ENCODE results near the gene CNTNAP4.

CNTNAP4 gene

GRCh38 chr16:76390476-76390875 lies 113.3 kb downstream of the CNTNAP4 start:
- in situ Hi-C loops (cut with HindIII; ENCODE audit: low sequenced_read_pairs): no loop called here
- H3K4me3 ChIP-seq (ENCODE audit: low read depth, low read length): no peak overlapping the region
- no peak for TF ChIP-seq CTCF (IDR thresholded peaks at IDR 0.05; ENCODE audit: low read depth, low read length, missing control alignments)
- DNase-seq (ENCODE audit: low read depth): no peak

GRCh38 chr16:76396977-76397376 lies 119.8 kb downstream of the CNTNAP4 start:
- H3K4me3 ChIP-seq (ENCODE audit: low read depth, low read length): no peak overlapping the region
- in situ Hi-C loops (cut with HindIII; ENCODE audit: low sequenced_read_pairs): no loop called here
- DNase-seq (ENCODE audit: low read depth): no peak
- TF ChIP-seq CTCF (IDR thresholded peaks at IDR 0.05; ENCODE audit: low read depth, low read length, missing control alignments): no peak

GRCh38 chr16:76409706-76410105 lies 132.5 kb downstream of the CNTNAP4 start:
- H3K4me3 ChIP-seq (ENCODE audit: low read depth, low read length): no peak overlapping the region
- no peak for TF ChIP-seq CTCF (IDR thresholded peaks at IDR 0.05; ENCODE audit: low read depth, low read length, missing control alignments)
- no peak for DNase-seq (ENCODE audit: low read depth)
- in situ Hi-C loops (cut with HindIII; ENCODE audit: low sequenced_read_pairs): no loop called here

GRCh38 chr16:76421571-76421970 lies 144.4 kb downstream of the CNTNAP4 start:
- DNase-seq (ENCODE audit: low read depth): no peak
- H3K4me3 ChIP-seq (ENCODE audit: low read depth, low read length): no peak overlapping the region
- TF ChIP-seq CTCF (IDR thresholded peaks at IDR 0.05; ENCODE audit: low read depth, low read length, missing control alignments): no peak
- in situ Hi-C loops (cut with HindIII; ENCODE audit: low sequenced_read_pairs): no loop called here

GRCh38 chr16:76428858-76429257 lies 151.7 kb downstream of the CNTNAP4 start:
- in situ Hi-C loops (cut with HindIII; ENCODE audit: low sequenced_read_pairs): no loop called here
- no peak for TF ChIP-seq CTCF (IDR thresholded peaks at IDR 0.05; ENCODE audit: low read depth, low read length, missing control alignments)

GRCh38 chr16:76441391-76441790 lies 164.2 kb downstream of the CNTNAP4 start:
- in situ Hi-C loops (cut with HindIII; ENCODE audit: low sequenced_read_pairs): no loop called here
- TF ChIP-seq CTCF (IDR thresholded peaks at IDR 0.05; ENCODE audit: low read depth, low read length, missing control alignments): no peak
- no peak overlapping the region for H3K4me3 ChIP-seq (ENCODE audit: low read depth, low read length)
- no peak for DNase-seq (ENCODE audit: low read depth)

More at GRCh38 chr16:76428858-76429257, 151.7 kb downstream of the CNTNAP4 start:
- no peak overlapping the region for H3K4me3 ChIP-seq (ENCODE audit: low read depth, low read length)
- DNase-seq (ENCODE audit: low read depth): no peak

GRCh38 chr16:76441876-76442275 lies 164.7 kb downstream of the CNTNAP4 start:
- in situ Hi-C loops (cut with HindIII; ENCODE audit: low sequenced_read_pairs): no loop called here
- no peak for TF ChIP-seq CTCF (IDR thresholded peaks at IDR 0.05; ENCODE audit: low read depth, low read length, missing control alignments)
- no peak for DNase-seq (ENCODE audit: low read depth)
- no peak overlapping the region for H3K4me3 ChIP-seq (ENCODE audit: low read depth, low read length)

Data from astrocyte of the cerebellum (primary cell).